ENCODE measurements around the gene UGGT2. TPM values are rescaled to one million over a fixed set of nuclear protein-coding genes. Genes with fewer than 3 reads are reported as not detected.
"Not testable (repeated sequence)": the region's sequence is repeated elsewhere in the genome, so short reads cannot be mapped to it uniquely, and the experiment has no call there.

UGGT2 gene
- total RNA-seq, 1 donor from 2014 or later, result 26.0 TPM

DNA sequence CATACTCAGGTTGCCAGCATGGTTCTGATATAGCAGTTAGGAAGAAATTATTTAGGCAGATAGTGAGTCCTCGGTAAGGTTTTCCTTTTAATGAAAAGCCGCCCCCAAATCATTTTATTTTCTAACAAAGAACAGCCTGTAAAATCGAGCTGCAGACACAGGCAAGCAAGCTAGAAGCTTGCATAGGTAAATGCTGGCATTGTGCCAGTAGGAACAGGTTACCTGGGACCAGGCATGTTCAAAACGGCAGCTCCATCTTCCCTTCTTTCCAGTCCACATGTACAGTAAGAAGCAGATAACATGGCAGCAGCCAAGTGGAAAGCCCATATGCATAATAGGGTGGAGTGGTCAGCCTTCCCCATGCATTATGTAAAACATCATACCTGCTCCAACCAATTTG lies 71.1 kb downstream of the UGGT2 start:
- Histone ChIP-seq H3K9me3 (peaks cover 0 to under 1% of the 10 kb centered on the region in 2 donors), H3K27me3 (no peaks in the 10 kb centered on the region), H3K27ac (no peak overlapping the region), H3K36me3 (peaks cover 0 to 6% of the 10 kb centered on the region in 2 donors), H3K4me3 (no peak overlapping the region), H3K4me1 (no peaks in the 10 kb centered on the region)
- TF ChIP-seq, protein P1, sequence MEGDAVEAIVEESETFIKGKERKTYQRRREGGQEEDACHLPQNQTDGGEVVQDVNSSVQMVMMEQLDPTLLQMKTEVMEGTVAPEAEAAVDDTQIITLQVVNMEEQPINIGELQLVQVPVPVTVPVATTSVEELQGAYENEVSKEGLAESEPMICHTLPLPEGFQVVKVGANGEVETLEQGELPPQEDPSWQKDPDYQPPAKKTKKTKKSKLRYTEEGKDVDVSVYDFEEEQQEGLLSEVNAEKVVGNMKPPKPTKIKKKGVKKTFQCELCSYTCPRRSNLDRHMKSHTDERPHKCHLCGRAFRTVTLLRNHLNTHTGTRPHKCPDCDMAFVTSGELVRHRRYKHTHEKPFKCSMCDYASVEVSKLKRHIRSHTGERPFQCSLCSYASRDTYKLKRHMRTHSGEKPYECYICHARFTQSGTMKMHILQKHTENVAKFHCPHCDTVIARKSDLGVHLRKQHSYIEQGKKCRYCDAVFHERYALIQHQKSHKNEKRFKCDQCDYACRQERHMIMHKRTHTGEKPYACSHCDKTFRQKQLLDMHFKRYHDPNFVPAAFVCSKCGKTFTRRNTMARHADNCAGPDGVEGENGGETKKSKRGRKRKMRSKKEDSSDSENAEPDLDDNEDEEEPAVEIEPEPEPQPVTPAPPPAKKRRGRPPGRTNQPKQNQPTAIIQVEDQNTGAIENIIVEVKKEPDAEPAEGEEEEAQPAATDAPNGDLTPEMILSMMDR (IDR thresholded peaks at IDR 0.05), result no peak
- intact Hi-C loops (cut with DNase I), result no loop called here
- no peak for DNase-seq (ENCODE audit: low spot score in 2 of 2)

DNA sequence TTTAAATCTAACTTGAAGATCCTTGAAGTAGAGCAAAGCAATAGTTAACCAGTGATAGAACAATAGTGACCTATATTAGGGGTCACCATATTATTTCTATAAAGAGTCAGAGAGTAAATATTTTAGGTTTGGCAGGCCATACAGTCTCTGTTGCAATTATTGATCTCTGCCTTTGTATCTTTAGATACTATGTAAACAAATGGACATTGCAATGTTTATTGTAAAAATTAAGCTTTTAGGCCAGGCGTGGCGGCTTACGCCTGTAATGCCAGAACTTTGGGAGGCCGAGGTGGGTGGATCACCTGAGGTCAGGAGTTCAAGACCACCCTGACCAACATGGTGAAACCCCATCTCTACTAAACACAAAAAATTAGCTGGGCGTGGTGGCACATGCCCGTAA lies 80.5 kb downstream of the UGGT2 start:
- H3K27ac ChIP-seq; H3K4me3 ChIP-seq; H3K4me1 ChIP-seq; intact Hi-C loops (cut with DNase I); DNase-seq (ENCODE audit: low spot score in 2 of 2); H3K9me3 ChIP-seq; H3K27me3 ChIP-seq: not testable (repeated sequence)
- peaks cover 4 to 15% of the 10 kb centered on the region in 2 donors for H3K36me3 ChIP-seq

DNA sequence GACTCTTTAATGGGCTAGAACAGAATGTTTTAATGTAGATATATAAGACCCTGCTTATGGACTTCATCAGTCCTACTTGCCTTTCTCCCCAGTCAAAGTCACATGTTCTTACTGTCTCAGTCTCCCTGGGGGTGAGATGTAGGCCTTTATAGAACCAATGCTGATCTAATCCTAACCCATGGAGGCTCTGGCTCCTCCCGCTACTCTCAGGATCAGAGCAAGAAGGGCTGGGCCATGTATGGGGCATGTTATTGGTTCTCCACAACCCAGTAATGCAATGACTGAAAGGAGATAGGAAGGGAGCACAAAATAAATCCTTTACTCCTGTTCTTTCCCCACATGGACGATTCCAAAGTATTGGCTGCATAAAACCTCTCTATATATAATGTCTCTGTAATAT lies 82.3 kb downstream of the UGGT2 start:
- Histone ChIP-seq H3K36me3 (peaks cover 4 to 20% of the 10 kb centered on the region in 2 donors), H3K4me1 (no peaks in the 10 kb centered on the region), H3K9me3 (no peaks in the 10 kb centered on the region), H3K27me3 (no peaks in the 10 kb centered on the region), H3K4me3 (no peak overlapping the region), H3K27ac (no peak overlapping the region)
- TF ChIP-seq, protein P1 (IDR thresholded peaks at IDR 0.05), result no peak
- intact Hi-C loops (cut with DNase I), result no loop called here
- DNase-seq (ENCODE audit: low spot score in 2 of 2), result no peak

DNA sequence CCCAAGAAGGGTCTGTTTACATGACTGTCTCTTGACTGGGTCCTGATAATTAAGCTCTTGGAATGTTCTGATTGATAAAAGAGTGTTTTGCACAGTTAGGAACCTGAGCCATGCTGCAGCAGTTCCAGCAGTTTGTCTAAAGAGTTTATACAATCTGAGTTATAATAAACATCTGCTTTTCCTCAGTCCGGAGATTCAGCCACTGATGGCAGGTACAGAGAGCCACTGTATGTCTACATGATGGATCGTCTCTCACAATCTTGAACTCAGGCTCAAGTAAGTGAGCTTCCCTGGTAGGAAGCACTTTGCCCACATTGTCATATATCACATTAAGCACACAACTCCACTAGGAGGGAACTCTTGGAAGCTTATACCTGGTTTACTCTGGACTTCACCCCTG lies 84.3 kb downstream of the UGGT2 start:
- intact Hi-C loops (cut with DNase I), result no loop called here
- TF ChIP-seq, protein P1 (IDR thresholded peaks at IDR 0.05), result no peak

GRCh38 chr13:95957331-95957730 lies 95.9 kb downstream of the UGGT2 start:
- H3K27me3 ChIP-seq, result no peaks in the 10 kb centered on the region
- H3K27ac ChIP-seq, result no peak overlapping the region
- H3K4me3 ChIP-seq, result no peak overlapping the region
- no peaks in the 10 kb centered on the region for H3K4me1 ChIP-seq
- H3K36me3 ChIP-seq, result peaks cover 0 to 17% of the 10 kb centered on the region in 2 donors
- TF ChIP-seq, protein P1 (IDR thresholded peaks at IDR 0.05), result no peak
- intact Hi-C loops (cut with DNase I), result no loop called here
- H3K9me3 ChIP-seq, result peaks cover 7 to 37% of the 10 kb centered on the region in 2 donors
- no peak for DNase-seq (ENCODE audit: low spot score in 2 of 2)

More for the DNA sequence above, 84.3 kb downstream of the UGGT2 start:
- H3K36me3 ChIP-seq, result peaks cover 4 to 21% of the 10 kb centered on the region in 2 donors
- no peaks in the 10 kb centered on the region for H3K27me3 ChIP-seq
- no peak for DNase-seq (ENCODE audit: low spot score in 2 of 2)
- no peaks in the 10 kb centered on the region for H3K4me1 ChIP-seq
- H3K27ac ChIP-seq, result no peak overlapping the region
- H3K4me3 ChIP-seq, result no peak overlapping the region
- peaks cover 0 to 5% of the 10 kb centered on the region in 2 donors for H3K9me3 ChIP-seq

GRCh38 chr13:95956589-95957148 lies 96.5 kb downstream of the UGGT2 start:
- no peak for DNase-seq (ENCODE audit: low spot score in 2 of 2)
- H3K4me3 ChIP-seq, result no peak overlapping the region
- H3K27ac ChIP-seq, result no peak overlapping the region
- H3K36me3 ChIP-seq, result peaks cover 0 to 17% of the 10 kb centered on the region in 2 donors
- no peaks in the 10 kb centered on the region for H3K27me3 ChIP-seq
- H3K9me3 ChIP-seq, result peaks cover 7 to 32% of the 10 kb centered on the region in 2 donors
- TF ChIP-seq, protein P1 (IDR thresholded peaks at IDR 0.05), result no peak
- intact Hi-C loops (cut with DNase I), result no loop called here
- H3K4me1 ChIP-seq, result no peaks in the 10 kb centered on the region

All from ascending aorta (tissue), 2 donors.